SU-DHL-6 (cell line): ENCODE measurements around the gene MAFF.
A peak's percentile ranks its signal among the peaks of the same experiment; 100 is the strongest.

ENCODE experiments used
- CTCF ChIP-seq: fragments of 200-600 bp; sonication (generic); IDR thresholded peaks from one replicate; pipeline ENCODE4 v1.5.1; 2017; ENCODE audit warnings: antibody characterized with exemption, mild to moderate bottlenecking, low read length, moderate library complexity; ENCODE audit not compliant: insufficient read depth, poor library complexity, severe bottlenecking
- EZH2phosphoT487 ChIP-seq: fragments of 200-600 bp; sonication (generic), shearing (Covaris generic); conservative IDR thresholded peaks from 2 replicates; pipeline ENCODE4 v1.6.1; 2018; ENCODE audit warnings: mild to moderate bottlenecking, antibody characterized with exemption, low read length, moderate library complexity, mixed read lengths

- peak; percentile 79 for TF ChIP-seq CTCF
- TF ChIP-seq EZH2phosphoT487, result no peak
Observed at GRCh38 chr22:38262051-38262795, 60.4 kb downstream of the MAFF start.
